CD8-positive, alpha-beta memory T cell (primary cell): ENCODE data around the gene RLIM. TPM values are rescaled to one million over a fixed set of nuclear protein-coding genes. Genes with fewer than 3 reads are reported as not detected.
A peak's percentile ranks its signal among the peaks of the same experiment; 100 is the strongest.

ENCODE experiments used
- CTCF ChIA-PET: fragments of 350-600 bp; sonication (Branson Sonifier 250); formaldehyde crosslinking; loops from one replicate; lab custom pipeline; 2021; ENCODE audit warnings: antibody characterized with exemption; lab: Charles Lee
- POLR2A ChIA-PET: fragments of 350-600 bp; sonication (Branson Sonifier 250); formaldehyde crosslinking; loops from one replicate; lab custom pipeline; 2021; ENCODE audit warnings: antibody characterized with exemption; lab: Charles Lee
- DNase-seq, 5 donors: peaks; one replicate each; pipeline versions ENCODE4 v3.0.0 to v3.0.0-alpha.2; 2020 to 2022; ENCODE audit warnings: mixed read lengths in 1 of 5
- H3K27ac ChIP-seq: one replicate; pipeline ENCODE4 v1.7.0; 2013; ENCODE audit warnings: low read depth, mild to moderate bottlenecking, low read length, moderate library complexity
- H3K27me3 ChIP-seq: 2 replicates; pipeline ENCODE4 v1.7.0; 2013; ENCODE audit warnings: low read length, mild to moderate bottlenecking; ENCODE audit not compliant: insufficient read depth, poor library complexity, severe bottlenecking
- H3K36me3 ChIP-seq: 2 replicates; pipeline ENCODE4 v1.7.0; 2013; ENCODE audit warnings: mild to moderate bottlenecking, low read length, moderate library complexity; ENCODE audit not compliant: insufficient read depth
- H3K4me1 ChIP-seq: 2 replicates; pipeline ENCODE4 v1.7.0; 2013; ENCODE audit warnings: mild to moderate bottlenecking, low read length, moderate library complexity; ENCODE audit not compliant: insufficient read depth
- H3K4me3 ChIP-seq: 2 replicates; pipeline ENCODE4 v1.7.0; 2013; ENCODE audit warnings: mild to moderate bottlenecking, low read length
- H3K9me3 ChIP-seq: 2 replicates; pipeline ENCODE4 v1.7.0; 2013; ENCODE audit warnings: mild to moderate bottlenecking, low read length
- H3K27ac Mint-ChIP-seq, 8 donors: one replicate each; pipeline ENCODE4 v1.8.0; 2020 to 2021; ENCODE audit warnings: mixed read lengths in 8 of 8, mild to moderate bottlenecking in 6 of 8, inconsistent platforms in 3 of 8, moderate library complexity in 3 of 8
- H3K27me3 Mint-ChIP-seq, 2 donors: one replicate each; pipeline ENCODE4 v1.8.0; 2020 to 2021; ENCODE audit warnings: mixed read lengths in 2 of 2, mild to moderate bottlenecking in 1 of 2, moderate library complexity in 1 of 2
- H3K36me3 Mint-ChIP-seq, 3 donors: one replicate each; pipeline ENCODE4 v1.8.0; 2020 to 2021; ENCODE audit warnings: mixed read lengths in 3 of 3, inconsistent platforms in 1 of 3, mild to moderate bottlenecking in 1 of 3
- H3K4me1 Mint-ChIP-seq, 3 donors: one replicate each; pipeline ENCODE4 v1.8.0; 2020 to 2021; ENCODE audit warnings: mixed read lengths in 3 of 3, inconsistent platforms in 1 of 3, mild to moderate bottlenecking in 1 of 3
- H3K4me3 Mint-ChIP-seq, 7 donors: one replicate each; pipeline ENCODE4 v1.8.0; 2020 to 2021; ENCODE audit warnings: mixed read lengths in 7 of 7, mild to moderate bottlenecking in 6 of 7, moderate library complexity in 4 of 7, inconsistent platforms in 2 of 7
- H3K9me3 Mint-ChIP-seq, 5 donors: one replicate each; pipeline ENCODE4 v1.8.0; 2020 to 2022; ENCODE audit warnings: mixed read lengths in 5 of 5, mild to moderate bottlenecking in 3 of 5, moderate library complexity in 2 of 5, inconsistent platforms in 1 of 5
- polyA plus RNA-seq: library from polyadenylated mRNA; unstranded; fragments of 300-500 nt; fragmentation: Illumina TruSeq; gene quantifications from one replicate; pipeline ENCODE4 v1.2.3, GENCODE V29; 2021
- total RNA-seq, 2 experiments: library from RNA; stranded (reverse); gene quantifications; one replicate each; pipeline ENCODE4 v1.2.3, GENCODE V29; 2021

Gene RLIM
- total and polyA plus RNA-seq, 3 experiments from 2014 or later: 5.3 to 35.0 (median 34.0) TPM

DNA sequence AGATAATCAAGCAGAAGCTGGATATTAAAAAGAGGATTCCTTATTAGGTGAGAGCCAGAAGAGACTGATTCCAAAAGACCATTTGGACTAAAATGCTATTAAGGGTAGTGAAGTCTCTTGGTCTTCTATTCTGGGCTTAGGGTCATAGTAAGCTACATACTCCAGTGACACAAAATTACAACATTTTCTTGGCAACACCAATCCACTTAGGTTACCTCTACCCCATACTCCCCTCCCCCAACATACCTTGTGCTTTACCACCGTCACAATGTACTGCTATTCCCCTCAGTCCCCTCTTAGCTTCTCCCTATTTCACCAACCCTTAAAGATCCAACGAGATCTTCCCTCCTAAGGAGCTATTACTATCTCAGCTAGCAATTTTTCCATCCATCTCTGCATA lies 11.4 kb downstream of the RLIM start:
- peaks cover 7% of the 10 kb centered on the region for H3K4me1 ChIP-seq
- peaks cover 51 to 79% (median 69%) of the 10 kb centered on the region in 3 donors for H3K4me1 Mint-ChIP-seq
- peak overlapping the region in 2 of 8 donors; percentile 4 to 89 for H3K27ac Mint-ChIP-seq
- no peaks in the 10 kb centered on the region for H3K9me3 ChIP-seq
- H3K4me3 Mint-ChIP-seq: peak overlapping the region in 1 of 7 donors; percentile 63
- POLR2A ChIA-PET: no interaction called here
- CTCF ChIA-PET: no interaction called here
- no peak overlapping the region for H3K4me3 ChIP-seq
- H3K36me3 Mint-ChIP-seq: peaks cover 0 to 57% (median 0%) of the 10 kb centered on the region in 3 donors
- no peak overlapping the region for H3K27ac ChIP-seq
- DNase-seq: no peak
- H3K27me3 ChIP-seq: no peaks in the 10 kb centered on the region
- H3K36me3 ChIP-seq: no peaks in the 10 kb centered on the region
- no peaks in the 10 kb centered on the region for H3K9me3 Mint-ChIP-seq
- H3K27me3 Mint-ChIP-seq: peaks cover 0 to 4% of the 10 kb centered on the region in 2 donors

DNA sequence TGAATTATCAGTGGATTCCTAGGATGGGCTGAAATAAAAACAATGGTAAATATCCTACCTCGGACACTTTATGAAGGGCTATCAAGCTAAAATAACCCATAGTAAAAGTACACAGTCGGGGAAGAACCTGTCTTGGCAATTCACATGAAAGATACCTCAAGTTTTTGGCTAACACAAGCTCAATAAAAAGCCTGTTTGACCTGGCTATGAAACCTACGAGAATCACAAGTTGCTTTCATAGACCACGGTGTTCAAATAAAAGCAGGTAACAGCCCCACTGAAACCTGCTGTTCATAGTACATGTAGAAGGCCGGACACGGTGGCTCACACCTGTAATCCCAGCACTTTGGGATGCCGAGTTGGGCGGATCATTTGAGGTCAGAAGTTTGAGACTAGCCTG lies 12.3 kb downstream of the RLIM start:
- H3K27ac ChIP-seq: no peak overlapping the region
- H3K4me1 ChIP-seq: peaks cover 7% of the 10 kb centered on the region
- H3K4me3 ChIP-seq: no peak overlapping the region
- ChIA-PET CTCF (no interaction called here), POLR2A (no interaction called here)
- DNase-seq: no peak
- Mint-ChIP-seq H3K36me3 (peaks cover 0 to 59% (median 0%) of the 10 kb centered on the region in 3 donors), H3K4me1 (peaks cover 49 to 75% (median 69%) of the 10 kb centered on the region in 3 donors), H3K9me3 (no peaks in the 10 kb centered on the region), H3K27ac (peak overlapping the region in 1 of 8 donors; percentile 45), H3K4me3 (peak overlapping the region in 1 of 7 donors; percentile 17), H3K27me3 (peaks cover 0 to 4% of the 10 kb centered on the region in 2 donors)
- H3K36me3 ChIP-seq: no peaks in the 10 kb centered on the region
- H3K27me3 ChIP-seq: no peaks in the 10 kb centered on the region
- H3K9me3 ChIP-seq: no peaks in the 10 kb centered on the region

DNA sequence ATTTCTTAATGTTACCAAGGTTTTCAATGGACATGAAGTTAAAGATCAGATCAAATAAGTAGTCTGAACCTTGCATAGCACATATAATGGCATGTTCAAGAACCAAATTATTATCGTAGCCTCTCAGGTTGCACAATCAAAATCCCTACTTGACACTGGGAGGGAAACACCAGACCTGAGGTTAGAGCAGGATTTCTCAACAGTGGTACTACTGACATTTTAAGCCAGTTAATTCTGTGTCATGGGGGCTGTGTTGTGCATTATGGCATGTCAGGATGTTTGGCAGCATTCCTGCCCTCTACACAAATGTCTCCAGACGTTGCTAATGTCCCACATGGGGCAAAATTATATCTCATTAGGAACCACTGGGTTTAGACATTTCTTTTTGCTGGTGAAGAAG lies 20.8 kb downstream of the RLIM start:
- H3K4me3 Mint-ChIP-seq: no peak overlapping the region
- no peak overlapping the region for H3K27ac Mint-ChIP-seq
- H3K36me3 ChIP-seq: peaks cover 25% of the 10 kb centered on the region
- H3K27ac ChIP-seq: no peak overlapping the region
- POLR2A ChIA-PET: no interaction called here
- no peak overlapping the region for H3K4me3 ChIP-seq
- no peaks in the 10 kb centered on the region for H3K4me1 ChIP-seq
- H3K9me3 Mint-ChIP-seq: no peaks in the 10 kb centered on the region
- no peak for DNase-seq
- CTCF ChIA-PET: no interaction called here
- H3K27me3 Mint-ChIP-seq: no peaks in the 10 kb centered on the region
- no peaks in the 10 kb centered on the region for H3K9me3 ChIP-seq
- peaks cover 0 to 75% (median 7%) of the 10 kb centered on the region in 3 donors for H3K36me3 Mint-ChIP-seq
- H3K27me3 ChIP-seq: no peaks in the 10 kb centered on the region
- H3K4me1 Mint-ChIP-seq: peaks cover 1 to 13% (median 10%) of the 10 kb centered on the region in 3 donors

DNA sequence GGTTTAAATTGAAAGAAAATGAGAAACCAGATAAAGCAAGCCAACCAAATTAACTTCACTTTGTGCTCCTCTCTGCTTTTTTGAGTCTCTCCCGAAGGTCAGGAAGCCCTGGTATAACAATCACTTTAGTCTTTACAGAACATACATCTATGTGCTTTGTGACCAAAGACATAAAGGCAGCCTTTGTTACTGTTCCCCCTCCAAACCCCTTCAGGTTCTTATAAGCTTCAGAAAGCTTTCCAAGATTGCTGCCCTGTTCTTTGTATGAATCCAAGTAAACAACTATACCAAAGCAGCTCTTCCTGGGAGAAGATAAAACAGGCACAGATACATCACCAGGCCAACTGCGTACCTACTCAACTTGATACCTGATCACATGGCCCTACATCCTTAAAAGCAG lies 28.7 kb downstream of the RLIM start:
- Histone ChIP-seq H3K4me3 (no peak overlapping the region), H3K9me3 (no peaks in the 10 kb centered on the region), H3K4me1 (no peaks in the 10 kb centered on the region), H3K36me3 (peaks cover 4% of the 10 kb centered on the region), H3K27me3 (no peaks in the 10 kb centered on the region), H3K27ac (no peak overlapping the region)
- H3K36me3 Mint-ChIP-seq: peaks cover 0 to 58% (median 3%) of the 10 kb centered on the region in 3 donors
- peaks cover 0 to 8% (median 4%) of the 10 kb centered on the region in 3 donors for H3K4me1 Mint-ChIP-seq
- H3K27me3 Mint-ChIP-seq: no peaks in the 10 kb centered on the region
- DNase-seq: no peak
- H3K9me3 Mint-ChIP-seq: no peaks in the 10 kb centered on the region
- ChIA-PET CTCF (no interaction called here), POLR2A (no interaction called here)
- no peak overlapping the region for H3K4me3 Mint-ChIP-seq
- peak overlapping the region in 2 of 8 donors; percentile 4 to 59 for H3K27ac Mint-ChIP-seq

DNA sequence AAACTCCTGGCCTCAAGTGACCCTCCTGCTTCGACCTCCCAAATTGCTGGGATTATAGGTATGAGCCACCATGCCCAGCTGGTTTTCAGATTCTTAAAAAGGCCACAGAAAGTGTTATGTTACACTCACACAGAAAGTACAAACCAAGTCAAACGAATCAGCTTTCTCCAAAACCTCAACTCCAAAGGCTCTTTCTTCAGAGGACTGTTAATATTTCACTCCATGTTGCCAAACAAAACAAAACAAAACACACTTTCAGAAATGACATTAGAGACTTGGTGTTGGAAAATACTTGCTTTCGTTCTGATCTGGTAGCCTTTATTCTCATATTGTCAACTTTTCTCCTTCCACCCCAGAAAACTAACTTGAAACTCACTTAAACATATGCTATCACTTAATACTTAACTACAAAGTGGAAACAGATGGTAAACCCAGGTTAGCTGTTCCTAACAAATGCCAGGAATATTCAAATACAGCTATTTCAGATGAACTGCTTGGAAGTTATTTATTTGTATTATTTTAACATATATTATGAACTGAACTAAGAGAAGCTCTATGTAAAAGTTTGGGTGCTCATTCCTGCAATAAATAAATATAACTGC lies 34.7 kb downstream of the RLIM start:
- POLR2A ChIA-PET: no interaction called here
- Mint-ChIP-seq H3K4me3 (no peak overlapping the region), H3K4me1 (peaks cover 0 to 2% (median 0%) of the 10 kb centered on the region in 3 donors), H3K27ac (peak overlapping the region in 1 of 8 donors; percentile 21), H3K36me3 (peaks cover 0 to 15% (median 0%) of the 10 kb centered on the region in 3 donors), H3K9me3 (no peaks in the 10 kb centered on the region), H3K27me3 (no peaks in the 10 kb centered on the region)
- H3K27me3 ChIP-seq: no peaks in the 10 kb centered on the region
- H3K9me3 ChIP-seq: no peaks in the 10 kb centered on the region
- H3K36me3 ChIP-seq: no peaks in the 10 kb centered on the region
- no peak overlapping the region for H3K4me3 ChIP-seq
- CTCF ChIA-PET: no interaction called here
- DNase-seq: no peak
- no peak overlapping the region for H3K27ac ChIP-seq
- no peaks in the 10 kb centered on the region for H3K4me1 ChIP-seq

DNA sequence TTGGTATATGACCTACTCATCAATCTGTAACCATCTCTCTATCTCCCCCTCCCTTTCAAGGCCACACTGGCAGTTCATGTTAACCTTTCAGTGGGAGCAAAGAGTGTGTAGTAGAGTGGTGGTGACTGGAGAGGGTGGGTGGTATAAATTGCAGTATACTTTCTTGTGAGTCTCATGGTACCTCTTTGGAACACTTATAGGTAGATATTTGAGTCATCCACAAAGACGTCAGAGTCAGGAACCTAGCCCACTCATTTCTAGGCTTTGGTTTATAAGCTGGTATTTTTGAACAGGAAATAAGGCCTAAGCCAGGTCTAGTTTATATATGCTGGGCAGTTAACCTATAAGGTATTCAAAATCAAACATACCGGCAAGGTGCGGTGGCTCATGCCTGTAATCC lies 36.3 kb downstream of the RLIM start:
- H3K27ac ChIP-seq: no peak overlapping the region
- H3K27me3 ChIP-seq: no peaks in the 10 kb centered on the region
- peaks cover 0 to 2% (median 0%) of the 10 kb centered on the region in 3 donors for H3K4me1 Mint-ChIP-seq
- no peaks in the 10 kb centered on the region for H3K9me3 Mint-ChIP-seq
- H3K9me3 ChIP-seq: no peaks in the 10 kb centered on the region
- POLR2A ChIA-PET: no interaction called here
- H3K4me3 Mint-ChIP-seq: no peak overlapping the region
- no peaks in the 10 kb centered on the region for H3K4me1 ChIP-seq
- H3K27me3 Mint-ChIP-seq: no peaks in the 10 kb centered on the region
- H3K27ac Mint-ChIP-seq: no peak overlapping the region
- CTCF ChIA-PET: no interaction called here
- H3K4me3 ChIP-seq: no peak overlapping the region
- H3K36me3 ChIP-seq: no peaks in the 10 kb centered on the region
- H3K36me3 Mint-ChIP-seq: peaks cover 0 to 9% (median 0%) of the 10 kb centered on the region in 3 donors
- DNase-seq: no peak

DNA sequence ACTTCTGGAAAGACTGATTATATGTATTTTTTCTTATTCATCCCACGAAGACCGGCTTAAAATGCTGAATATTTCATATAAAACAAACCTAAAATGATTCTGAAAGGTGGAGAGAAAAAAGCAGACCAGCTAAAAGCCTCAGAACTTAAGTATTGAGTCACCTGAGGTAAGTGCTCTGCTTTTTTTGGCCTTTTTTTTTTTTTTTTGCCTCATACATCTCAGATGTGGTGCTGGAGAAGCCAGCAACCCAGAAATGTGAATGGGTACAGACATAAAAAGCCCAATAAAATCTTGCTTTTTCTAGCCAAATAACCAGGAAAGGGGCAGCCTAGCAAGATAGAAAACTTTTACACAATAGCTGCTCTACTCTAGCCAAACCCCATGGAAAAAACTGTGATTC lies 57.0 kb downstream of the RLIM start:
- POLR2A ChIA-PET: no interaction called here
- Histone ChIP-seq H3K9me3 (no peaks in the 10 kb centered on the region), H3K4me1 (no peaks in the 10 kb centered on the region), H3K27me3 (no peaks in the 10 kb centered on the region), H3K27ac (no peak overlapping the region), H3K36me3 (no peaks in the 10 kb centered on the region), H3K4me3 (no peak overlapping the region)
- Mint-ChIP-seq H3K27me3 (peaks cover 0 to 16% of the 10 kb centered on the region in 2 donors), H3K4me1 (no peaks in the 10 kb centered on the region), H3K36me3 (no peaks in the 10 kb centered on the region), H3K4me3 (no peak overlapping the region), H3K9me3 (no peaks in the 10 kb centered on the region), H3K27ac (peak overlapping the region in 1 of 8 donors; percentile 12)
- CTCF ChIA-PET: no interaction called here
- DNase-seq: no peak

DNA sequence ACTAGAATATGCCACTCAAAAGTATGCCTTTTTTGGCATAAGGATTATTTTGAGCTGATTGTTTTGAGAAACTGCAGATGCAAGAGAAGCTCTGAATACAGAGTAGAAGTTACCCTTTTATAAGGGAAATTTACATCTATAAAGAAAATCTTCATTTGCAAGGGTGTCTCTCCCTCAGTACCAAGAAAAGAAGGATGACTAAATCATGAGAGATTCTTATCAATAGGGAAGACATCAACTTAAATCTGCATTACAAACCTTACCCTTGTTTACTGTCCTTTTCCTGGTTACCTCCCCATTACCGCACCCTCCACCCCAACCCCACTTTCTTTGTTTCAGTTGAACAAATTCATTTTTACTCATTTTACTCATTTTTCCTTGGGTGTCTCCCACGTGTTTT lies 62.5 kb downstream of the RLIM start:
- CTCF ChIA-PET: no interaction called here
- no peaks in the 10 kb centered on the region for H3K9me3 ChIP-seq
- no peaks in the 10 kb centered on the region for H3K36me3 ChIP-seq
- no peak for DNase-seq
- H3K4me1 ChIP-seq: no peaks in the 10 kb centered on the region
- no peak overlapping the region for H3K4me3 Mint-ChIP-seq
- peaks cover 0 to 8% of the 10 kb centered on the region in 2 donors for H3K27me3 Mint-ChIP-seq
- H3K4me1 Mint-ChIP-seq: peaks cover 3 to 6% (median 4%) of the 10 kb centered on the region in 3 donors
- no peak overlapping the region for H3K27ac ChIP-seq
- no peaks in the 10 kb centered on the region for H3K27me3 ChIP-seq
- no peak overlapping the region for H3K4me3 ChIP-seq
- H3K9me3 Mint-ChIP-seq: no peaks in the 10 kb centered on the region
- POLR2A ChIA-PET: interaction anchor here (0.6 kb wide), 1 partner anchor 778 kb away, joined by 3 read pairs; no protein-coding TSS in a partner anchor
- no peaks in the 10 kb centered on the region for H3K36me3 Mint-ChIP-seq
- H3K27ac Mint-ChIP-seq: no peak overlapping the region
